GM12873 (cell line): ENCODE results near the gene ADD1.

ENCODE experiments used
- CTCF ChIP-seq: IDR thresholded peaks from 2 replicates; pipeline ENCODE4 v1.5.1; 2012; ENCODE audit warnings: low read depth, mild to moderate bottlenecking, moderate library complexity, low read length, control low read depth; ENCODE audit not compliant: insufficient read depth; ENCODE audit errors: missing control alignments

ADD1 gene

GRCh38 chr4:2950221-2950989 lies 106.8 kb downstream of the ADD1 start:
- TF ChIP-seq CTCF, result no peak

GRCh38 chr4:2953496-2953895 lies 109.9 kb downstream of the ADD1 start:
- TF ChIP-seq CTCF, result no peak

GRCh38 chr4:2954358-2955185 lies 110.9 kb downstream of the ADD1 start:
- peak; percentile 48 for TF ChIP-seq CTCF

- peak; percentile 25 for TF ChIP-seq CTCF
Measured at GRCh38 chr4:2955186-2956044, 111.8 kb downstream of the ADD1 start.

- TF ChIP-seq CTCF, result no peak
Measured at GRCh38 chr4:2958446-2958845, 114.8 kb downstream of the ADD1 start.

GRCh38 chr4:2961421-2961810 lies 117.8 kb downstream of the ADD1 start:
- no peak for TF ChIP-seq CTCF
